Astrocyte (in vitro differentiated cells and primary cell): ENCODE results near the gene IL12RB2. TPM values are rescaled to one million over a fixed set of nuclear protein-coding genes. Genes with fewer than 3 reads are reported as not detected.

Experiments used
- DNase-seq: peaks from one replicate; pipeline ENCODE4 v3.0.0-alpha.2; 2010; ENCODE audit warnings: low read depth
- FAIRE-seq: peaks from 2 replicates; lab custom pipeline; 2011; peaks lifted over from hg19 to GRCh38; lab: Jason Lieb, UNC
- H2AFZ ChIP-seq: 2 replicates; pipeline ENCODE4 v1.6.0; 2012; ENCODE audit warnings: low read depth, low read length, inconsistent platforms
- H3K27ac ChIP-seq: 2 replicates; pipeline ENCODE4 v1.5.1; 2011; ENCODE audit warnings: low read depth, low read length, inconsistent platforms
- H3K27me3 ChIP-seq: 2 replicates; pipeline ENCODE4 v1.6.0; 2011; ENCODE audit warnings: low read length, inconsistent platforms; ENCODE audit not compliant: insufficient read depth
- H3K36me3 ChIP-seq: 2 replicates; pipeline ENCODE4 v1.5.1; 2011; ENCODE audit warnings: low read length, inconsistent platforms; ENCODE audit not compliant: insufficient read depth
- H3K4me1 ChIP-seq: 2 replicates; pipeline ENCODE4 v1.5.1; 2011; ENCODE audit warnings: low read length, inconsistent platforms; ENCODE audit not compliant: insufficient read depth
- H3K4me2 ChIP-seq: 2 replicates; pipeline ENCODE4 v1.6.0; 2012; ENCODE audit warnings: low read length, inconsistent platforms
- H3K4me3 ChIP-seq: 2 replicates; pipeline ENCODE4 v1.5.1; 2011; ENCODE audit warnings: low read depth, mild to moderate bottlenecking, low read length, inconsistent platforms; ENCODE audit not compliant: insufficient read depth
- H3K79me2 ChIP-seq: 2 replicates; pipeline ENCODE4 v1.6.0; 2012; ENCODE audit warnings: mild to moderate bottlenecking, low read length, inconsistent platforms; ENCODE audit not compliant: insufficient read depth
- H3K9ac ChIP-seq: 2 replicates; pipeline ENCODE4 v1.6.0; 2012; ENCODE audit warnings: mild to moderate bottlenecking, low read length, inconsistent platforms
- H3K9me3 ChIP-seq: 2 replicates; pipeline ENCODE4 v1.5.1; 2012; ENCODE audit warnings: low read depth, mild to moderate bottlenecking, low read length, inconsistent platforms; ENCODE audit not compliant: insufficient read depth
- H4K20me1 ChIP-seq: 2 replicates; pipeline ENCODE4 v1.6.0; 2012; ENCODE audit warnings: low read length, inconsistent platforms; ENCODE audit not compliant: insufficient read depth
- H3K27ac Mint-ChIP-seq: one replicate; pipeline ENCODE4 v1.8.0; 2021; ENCODE audit warnings: mild to moderate bottlenecking, mixed read lengths; ENCODE audit not compliant: unreplicated experiment
- H3K27me3 Mint-ChIP-seq: one replicate; pipeline ENCODE4 v1.8.0; 2021; ENCODE audit warnings: low read depth, mixed read lengths; ENCODE audit not compliant: unreplicated experiment
- H3K36me3 Mint-ChIP-seq: one replicate; pipeline ENCODE4 v1.8.0; 2021; ENCODE audit warnings: low read depth, mixed read lengths; ENCODE audit not compliant: unreplicated experiment
- H3K4me1 Mint-ChIP-seq: one replicate; pipeline ENCODE4 v1.8.0; 2021; ENCODE audit warnings: low read depth, mixed read lengths; ENCODE audit not compliant: unreplicated experiment
- H3K4me3 Mint-ChIP-seq: one replicate; pipeline ENCODE4 v1.8.0; 2021; ENCODE audit warnings: mild to moderate bottlenecking, moderate library complexity, mixed read lengths; ENCODE audit not compliant: unreplicated experiment
- H3K9me3 Mint-ChIP-seq: one replicate; pipeline ENCODE4 v1.8.0; 2021; ENCODE audit warnings: mild to moderate bottlenecking, mixed read lengths; ENCODE audit not compliant: unreplicated experiment
- CTCF ChIP-seq: IDR thresholded peaks from 2 replicates; pipeline ENCODE4 v1.5.1; 2011; ENCODE audit warnings: low read depth, mild to moderate bottlenecking, inconsistent platforms, low read length, moderate library complexity; ENCODE audit not compliant: insufficient read depth
- EZH2 ChIP-seq: IDR thresholded peaks from 2 replicates; pipeline ENCODE4 v1.6.1; 2012; ENCODE audit warnings: mild to moderate bottlenecking, low read length, inconsistent platforms; ENCODE audit not compliant: insufficient read depth
- total RNA-seq: library from RNA; stranded (reverse); gene quantifications from 2 replicates; pipeline ENCODE4 v1.2.1, GENCODE V29; 2021

The IL12RB2 gene
- total RNA-seq, 1 donor from 2014 or later, result 0.11 TPM

- no peak overlapping the region for H3K9ac ChIP-seq
- H2AFZ ChIP-seq, result no peak overlapping the region
- Mint-ChIP-seq H3K4me3 (no peak overlapping the region), H3K27ac (no peak overlapping the region), H3K9me3 (peaks cover 3% of the 10 kb centered on the region), H3K36me3 (peaks cover 4% of the 10 kb centered on the region), H3K27me3 (no peaks in the 10 kb centered on the region), H3K4me1 (peaks cover 7% of the 10 kb centered on the region)
- no peaks in the 10 kb centered on the region for H3K4me1 ChIP-seq
- DNase-seq, result no peak
- no peaks in the 10 kb centered on the region for H3K27me3 ChIP-seq
- H3K9me3 ChIP-seq, result no peaks in the 10 kb centered on the region
- H3K79me2 ChIP-seq, result no peaks in the 10 kb centered on the region
- FAIRE-seq, result no peak
- no peaks in the 10 kb centered on the region for H3K36me3 ChIP-seq
- no peak for TF ChIP-seq CTCF
- TF ChIP-seq EZH2, result no peak
- H3K27ac ChIP-seq, result no peak overlapping the region
- H4K20me1 ChIP-seq, result no peaks in the 10 kb centered on the region
- no peak overlapping the region for H3K4me2 ChIP-seq
- no peak overlapping the region for H3K4me3 ChIP-seq
Observed at GRCh38 chr1:67371043-67371442, 63.4 kb downstream of the IL12RB2 start.

GRCh38 chr1:67371681-67372080 is 64.0 kb downstream of the IL12RB2 start:
- H2AFZ ChIP-seq, result no peak overlapping the region
- no peaks in the 10 kb centered on the region for H3K4me1 ChIP-seq
- Mint-ChIP-seq H3K4me1 (peaks cover 12% of the 10 kb centered on the region), H3K9me3 (peaks cover 3% of the 10 kb centered on the region), H3K27me3 (no peaks in the 10 kb centered on the region), H3K4me3 (no peak overlapping the region), H3K36me3 (peaks cover 4% of the 10 kb centered on the region), H3K27ac (no peak overlapping the region)
- H4K20me1 ChIP-seq, result no peaks in the 10 kb centered on the region
- DNase-seq (peak; percentile 18), FAIRE-seq (no peak)
- H3K36me3 ChIP-seq, result no peaks in the 10 kb centered on the region
- H3K9me3 ChIP-seq, result no peaks in the 10 kb centered on the region
- H3K79me2 ChIP-seq, result no peaks in the 10 kb centered on the region
- H3K4me2 ChIP-seq, result no peak overlapping the region
- no peaks in the 10 kb centered on the region for H3K27me3 ChIP-seq
- H3K9ac ChIP-seq, result no peak overlapping the region
- no peak for TF ChIP-seq CTCF
- no peak for TF ChIP-seq EZH2
- no peak overlapping the region for H3K27ac ChIP-seq
- H3K4me3 ChIP-seq, result no peak overlapping the region

- Mint-ChIP-seq H3K9me3 (peaks cover 3% of the 10 kb centered on the region), H3K27ac (no peak overlapping the region), H3K4me3 (no peak overlapping the region), H3K36me3 (peaks cover 4% of the 10 kb centered on the region), H3K27me3 (no peaks in the 10 kb centered on the region), H3K4me1 (peaks cover 12% of the 10 kb centered on the region)
- Histone ChIP-seq H3K36me3 (no peaks in the 10 kb centered on the region), H3K4me2 (no peak overlapping the region), H3K9me3 (no peaks in the 10 kb centered on the region), H3K27me3 (no peaks in the 10 kb centered on the region), H2AFZ (no peak overlapping the region), H3K9ac (no peak overlapping the region), H3K4me1 (no peaks in the 10 kb centered on the region), H4K20me1 (no peaks in the 10 kb centered on the region), H3K27ac (no peak overlapping the region), H3K4me3 (no peak overlapping the region), H3K79me2 (no peaks in the 10 kb centered on the region)
- FAIRE-seq (no peak), DNase-seq (peak; percentile 22)
- no peak for TF ChIP-seq EZH2
- TF ChIP-seq CTCF, result no peak
Observed at GRCh38 chr1:67372136-67372535, 64.5 kb downstream of the IL12RB2 start.
